ENCODE results near the gene ETV6.
A peak's percentile ranks its signal among the peaks of the same experiment; 100 is the strongest.

The ETV6 gene

DNA sequence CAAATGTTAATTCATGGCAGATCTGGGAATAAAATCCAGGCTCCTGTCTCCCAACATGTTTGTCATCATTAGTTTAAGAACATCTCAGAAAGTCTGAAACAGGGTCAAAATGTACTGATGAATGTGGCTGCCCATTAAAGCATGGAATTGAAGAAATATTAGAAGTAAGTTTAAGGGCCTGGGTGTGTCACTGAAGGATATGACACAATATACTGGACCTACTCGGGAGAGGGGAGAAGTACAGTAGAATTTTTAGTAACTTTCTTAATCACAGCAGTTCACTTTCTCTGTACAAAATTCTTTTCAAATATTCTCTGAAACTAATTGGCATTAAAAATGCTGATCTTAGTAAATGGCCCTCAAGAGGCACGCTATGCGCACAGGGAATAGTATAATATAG lies 185.5 kb downstream of the ETV6 start:
- Histone ChIP-seq H3K27me3 (ENCODE audit: insufficient read depth, low read depth) (no peaks in the 10 kb centered on the region), H3K4me2 (peak overlapping the region; percentile 15; the same call in 1 of the 2 replicates), H3K4me1 (ENCODE audit: low read depth, poor library complexity, severe bottlenecking) (peaks cover 78% of the 10 kb centered on the region), H3K27ac (no peak overlapping the region; the same call in 1 of the 2 replicates), H3K79me2 (ENCODE audit: insufficient read depth, low read depth) (no peaks in the 10 kb centered on the region), H3K4me3 (IDR thresholded peaks at IDR 0.05; ENCODE audit: insufficient read depth, low read depth, low read length) (no peak overlapping the region), H3K36me3 (ENCODE audit: insufficient read depth) (no peaks in the 10 kb centered on the region), H4K20me1 (ENCODE audit: insufficient read depth) (no peaks in the 10 kb centered on the region), H3K9ac (no peak overlapping the region), H2AFZ (ENCODE audit: low read depth) (no peak overlapping the region)
- TF ChIP-seq, protein P1, sequence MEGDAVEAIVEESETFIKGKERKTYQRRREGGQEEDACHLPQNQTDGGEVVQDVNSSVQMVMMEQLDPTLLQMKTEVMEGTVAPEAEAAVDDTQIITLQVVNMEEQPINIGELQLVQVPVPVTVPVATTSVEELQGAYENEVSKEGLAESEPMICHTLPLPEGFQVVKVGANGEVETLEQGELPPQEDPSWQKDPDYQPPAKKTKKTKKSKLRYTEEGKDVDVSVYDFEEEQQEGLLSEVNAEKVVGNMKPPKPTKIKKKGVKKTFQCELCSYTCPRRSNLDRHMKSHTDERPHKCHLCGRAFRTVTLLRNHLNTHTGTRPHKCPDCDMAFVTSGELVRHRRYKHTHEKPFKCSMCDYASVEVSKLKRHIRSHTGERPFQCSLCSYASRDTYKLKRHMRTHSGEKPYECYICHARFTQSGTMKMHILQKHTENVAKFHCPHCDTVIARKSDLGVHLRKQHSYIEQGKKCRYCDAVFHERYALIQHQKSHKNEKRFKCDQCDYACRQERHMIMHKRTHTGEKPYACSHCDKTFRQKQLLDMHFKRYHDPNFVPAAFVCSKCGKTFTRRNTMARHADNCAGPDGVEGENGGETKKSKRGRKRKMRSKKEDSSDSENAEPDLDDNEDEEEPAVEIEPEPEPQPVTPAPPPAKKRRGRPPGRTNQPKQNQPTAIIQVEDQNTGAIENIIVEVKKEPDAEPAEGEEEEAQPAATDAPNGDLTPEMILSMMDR (conservative IDR thresholded peaks at IDR 0.05; ENCODE audit: low read depth, low read length): no peak

DNA sequence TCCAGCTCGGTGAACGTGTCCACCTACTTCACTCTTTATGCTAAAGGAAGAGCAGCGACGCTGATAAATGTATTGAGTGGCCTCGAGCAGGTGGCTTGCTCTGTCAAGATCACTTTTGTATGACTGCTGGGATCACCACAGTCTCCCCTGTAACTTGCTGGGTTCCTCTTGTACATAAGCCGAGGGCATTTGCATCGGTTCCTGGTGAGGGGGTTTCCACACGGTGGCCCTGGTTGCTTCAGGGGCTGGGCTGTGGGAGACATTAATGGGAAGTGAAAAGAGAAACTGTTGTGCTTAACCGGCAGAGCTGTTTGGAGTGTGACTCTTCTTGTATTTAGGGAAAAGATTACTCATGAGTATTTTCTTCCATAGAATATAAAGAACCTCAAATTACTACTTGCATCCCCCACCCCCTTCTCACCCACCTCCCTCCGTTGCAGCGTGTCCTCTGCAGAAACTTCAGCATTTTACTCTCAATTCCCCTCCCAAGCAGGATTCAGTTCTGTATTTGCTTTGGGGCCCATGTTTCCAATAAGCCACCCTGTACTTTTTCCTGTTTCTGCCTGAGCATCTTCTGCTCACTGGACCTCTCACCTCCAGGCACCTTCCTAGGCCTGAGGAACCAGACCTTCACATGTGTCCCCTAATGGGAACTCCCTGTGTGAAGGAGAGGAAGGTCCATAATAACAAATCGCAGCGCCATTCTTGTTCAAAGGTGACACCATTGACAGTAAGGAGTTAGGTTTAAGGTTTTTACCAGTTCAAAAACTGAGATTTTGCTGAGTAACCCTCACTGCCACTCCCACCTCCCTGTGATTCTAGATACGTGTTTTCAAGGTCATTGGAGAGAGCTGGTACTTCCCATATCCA lies 187.0 kb downstream of the ETV6 start:
- H2AFZ ChIP-seq (ENCODE audit: low read depth): peak overlapping the region; percentile 27; the same call in 1 of the 2 replicates

DNA sequence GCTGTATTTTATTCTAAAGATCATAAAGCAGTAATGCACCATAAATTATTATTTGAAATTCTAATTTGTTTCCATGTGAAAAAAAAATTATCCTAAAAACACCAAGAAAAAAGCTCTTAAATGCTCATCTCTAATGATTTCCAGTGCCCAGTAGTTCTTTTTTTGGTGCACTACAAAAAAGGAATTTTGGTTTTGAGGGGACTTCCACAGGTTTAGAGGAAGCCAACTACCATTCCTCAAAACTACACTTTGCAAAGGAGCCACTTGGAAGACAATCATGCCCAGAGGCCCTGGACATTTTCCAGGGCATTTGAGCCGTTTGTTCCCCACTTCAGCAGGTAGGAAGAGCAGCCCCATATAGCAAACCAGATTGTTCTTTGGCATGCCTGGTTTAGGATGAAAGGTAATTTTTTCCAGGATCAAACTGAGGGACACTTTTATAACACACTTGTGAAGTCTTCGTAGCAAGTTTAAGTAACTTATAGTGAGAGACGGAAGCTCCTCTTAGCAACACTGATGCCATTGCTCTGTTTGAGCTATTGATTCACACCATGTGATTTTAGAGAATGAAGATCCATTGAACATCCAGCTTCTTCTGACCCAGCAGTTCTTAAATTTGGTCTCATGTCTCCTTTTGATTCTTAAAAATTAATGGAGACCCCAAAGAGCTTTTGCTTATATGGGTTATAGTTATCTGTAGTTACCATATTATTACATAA lies 187.9 kb downstream of the ETV6 start:
- TF ChIP-seq, protein P1 (conservative IDR thresholded peaks at IDR 0.05; ENCODE audit: low read depth, low read length): no peak
- Histone ChIP-seq H3K4me1 (ENCODE audit: low read depth, poor library complexity, severe bottlenecking) (peaks cover 53% of the 10 kb centered on the region), H3K79me2 (ENCODE audit: insufficient read depth, low read depth) (no peaks in the 10 kb centered on the region), H4K20me1 (ENCODE audit: insufficient read depth) (no peaks in the 10 kb centered on the region), H3K27me3 (ENCODE audit: insufficient read depth, low read depth) (no peaks in the 10 kb centered on the region), H2AFZ (ENCODE audit: low read depth) (no peak overlapping the region), H3K4me3 (IDR thresholded peaks at IDR 0.05; ENCODE audit: insufficient read depth, low read depth, low read length) (no peak overlapping the region), H3K4me2 (peak overlapping the region; percentile 66), H3K9ac (peak overlapping the region; percentile 43; the same call in 1 of the 2 replicates), H3K36me3 (ENCODE audit: insufficient read depth) (no peaks in the 10 kb centered on the region), H3K27ac (peak overlapping the region; percentile 84)

More for the DNA sequence above, 187.0 kb downstream of the ETV6 start:
- Histone ChIP-seq H3K27ac (peak overlapping the region; percentile 84), H3K4me2 (peak overlapping the region; percentile 66), H4K20me1 (ENCODE audit: insufficient read depth) (no peaks in the 10 kb centered on the region), H3K4me1 (ENCODE audit: low read depth, poor library complexity, severe bottlenecking) (peaks cover 62% of the 10 kb centered on the region), H3K27me3 (ENCODE audit: insufficient read depth, low read depth) (no peaks in the 10 kb centered on the region), H3K4me3 (IDR thresholded peaks at IDR 0.05; ENCODE audit: insufficient read depth, low read depth, low read length) (no peak overlapping the region), H3K79me2 (ENCODE audit: insufficient read depth, low read depth) (no peaks in the 10 kb centered on the region), H3K36me3 (ENCODE audit: insufficient read depth) (no peaks in the 10 kb centered on the region), H3K9ac (peak overlapping the region; percentile 43)
- TF ChIP-seq, protein P1 (conservative IDR thresholded peaks at IDR 0.05; ENCODE audit: low read depth, low read length): no peak

DNA sequence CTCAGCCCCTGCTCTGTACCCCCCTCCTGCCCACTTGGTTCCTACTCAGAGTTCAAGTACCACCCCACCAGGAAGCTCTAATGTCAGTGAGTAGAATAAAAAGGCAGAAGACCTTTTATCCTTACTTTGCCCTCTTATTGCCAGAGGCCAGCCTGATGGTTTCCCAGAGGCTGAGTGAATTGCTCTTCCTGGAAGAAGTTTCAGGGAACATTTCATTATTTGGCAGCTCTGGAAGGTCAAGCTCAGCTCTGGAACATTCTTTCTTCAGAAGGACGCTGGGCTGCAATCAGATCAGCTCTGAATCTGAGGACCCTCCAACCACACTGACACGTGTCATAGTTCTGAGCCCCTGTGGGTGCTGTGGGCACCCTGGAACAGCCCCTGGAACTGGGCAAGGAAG lies 188.9 kb downstream of the ETV6 start:
- no peaks in the 10 kb centered on the region for H3K79me2 ChIP-seq (ENCODE audit: insufficient read depth, low read depth)
- no peak overlapping the region for H2AFZ ChIP-seq (ENCODE audit: low read depth)
- H3K27ac ChIP-seq: no peak overlapping the region
- no peaks in the 10 kb centered on the region for H4K20me1 ChIP-seq (ENCODE audit: insufficient read depth)
- H3K4me1 ChIP-seq (ENCODE audit: low read depth, poor library complexity, severe bottlenecking): peaks cover 47% of the 10 kb centered on the region
- H3K27me3 ChIP-seq (ENCODE audit: insufficient read depth, low read depth): no peaks in the 10 kb centered on the region
- no peak overlapping the region for H3K4me3 ChIP-seq (IDR thresholded peaks at IDR 0.05; ENCODE audit: insufficient read depth, low read depth, low read length)
- TF ChIP-seq, protein P1 (conservative IDR thresholded peaks at IDR 0.05; ENCODE audit: low read depth, low read length): no peak
- no peak overlapping the region for H3K9ac ChIP-seq
- no peak overlapping the region for H3K4me2 ChIP-seq
- no peaks in the 10 kb centered on the region for H3K36me3 ChIP-seq (ENCODE audit: insufficient read depth)

Data from KMS-11 (cell line).